ENCODE measurements around the gene CPEB3. TPM values are rescaled to one million over a fixed set of nuclear protein-coding genes. Genes with fewer than 3 reads are reported as not detected.
"Not testable (repeated sequence)": the region's sequence is repeated elsewhere in the genome, so short reads cannot be mapped to it uniquely, and the experiment has no call there.

Gene CPEB3
- total RNA-seq, 1 donor = 0.43 TPM

- DNase-seq (ENCODE audit: low read depth) = no peak
- no peak for TF ChIP-seq CTCF (IDR thresholded peaks at IDR 0.05; ENCODE audit: insufficient read depth, low read depth, low read length)
- H3K4me3 ChIP-seq (ENCODE audit: low read depth, low read length) = no peak overlapping the region
Measured at GRCh38 chr10:92150823-92151222, 140.1 kb downstream of the CPEB3 start.

GRCh38 chr10:92149261-92149660 lies 141.6 kb downstream of the CPEB3 start:
- no peak overlapping the region for H3K4me3 ChIP-seq (ENCODE audit: low read depth, low read length)
- TF ChIP-seq CTCF (IDR thresholded peaks at IDR 0.05; ENCODE audit: insufficient read depth, low read depth, low read length) = no peak
- no peak for DNase-seq (ENCODE audit: low read depth)

GRCh38 chr10:92146781-92147180 lies 144.1 kb downstream of the CPEB3 start:
- no peak for DNase-seq (ENCODE audit: low read depth)
- TF ChIP-seq CTCF (IDR thresholded peaks at IDR 0.05; ENCODE audit: insufficient read depth, low read depth, low read length) = no peak
- no peak overlapping the region for H3K4me3 ChIP-seq (ENCODE audit: low read depth, low read length)

GRCh38 chr10:92146107-92146506 lies 144.8 kb downstream of the CPEB3 start:
- DNase-seq (ENCODE audit: low read depth) = no peak
- H3K4me3 ChIP-seq (ENCODE audit: low read depth, low read length) = no peak overlapping the region
- TF ChIP-seq CTCF (IDR thresholded peaks at IDR 0.05; ENCODE audit: insufficient read depth, low read depth, low read length) = no peak

GRCh38 chr10:92142949-92143348 lies 147.9 kb downstream of the CPEB3 start:
- TF ChIP-seq CTCF (IDR thresholded peaks at IDR 0.05; ENCODE audit: insufficient read depth, low read depth, low read length) = no peak
- H3K4me3 ChIP-seq (ENCODE audit: low read depth, low read length) = no peak overlapping the region
- DNase-seq (ENCODE audit: low read depth) = no peak

- H3K4me3 ChIP-seq (ENCODE audit: low read depth, low read length) = no peak overlapping the region
- no peak for TF ChIP-seq CTCF (IDR thresholded peaks at IDR 0.05; ENCODE audit: insufficient read depth, low read depth, low read length)
- no peak for DNase-seq (ENCODE audit: low read depth)
Measured at GRCh38 chr10:92142512-92142911, 148.4 kb downstream of the CPEB3 start.

GRCh38 chr10:92141147-92141546 lies 149.7 kb downstream of the CPEB3 start:
- not testable (repeated sequence) for H3K4me3 ChIP-seq (ENCODE audit: low read depth, low read length); DNase-seq (ENCODE audit: low read depth)

GRCh38 chr10:92134049-92134448 lies 156.8 kb downstream of the CPEB3 start:
- H3K4me3 ChIP-seq (ENCODE audit: low read depth, low read length); DNase-seq (ENCODE audit: low read depth): not testable (repeated sequence)
